ENCODE data around the gene KCNMA1. TPM values are rescaled to one million over a fixed set of nuclear protein-coding genes. Genes with fewer than 3 reads are reported as not detected.

KCNMA1 gene
- total and polyA plus RNA-seq, 3 donors from 2014 or later = 13.6 to 36.1 (median 24.7) TPM

GRCh38 chr10:77463967-77464745 lies 173.5 kb downstream of the KCNMA1 start:
- Histone ChIP-seq H3K9me3 (no peaks in the 10 kb centered on the region), H3K27me3 (no peaks in the 10 kb centered on the region), H3K36me3 (ENCODE audit: low read depth, missing control alignments) (no peaks in the 10 kb centered on the region), H3K27ac (no peak overlapping the region), H3K4me3 (no peak overlapping the region), H3K4me1 (peaks cover 4% of the 10 kb centered on the region)
- no peak for DNase-seq
- 85 to 88% methylated on average over 9 of the region's 9 CpGs for WGBS, 2 donors
- intact Hi-C loops (cut with DNase I; ENCODE audit: low total_unique reads) = no loop called here
- TF ChIP-seq, protein P1, sequence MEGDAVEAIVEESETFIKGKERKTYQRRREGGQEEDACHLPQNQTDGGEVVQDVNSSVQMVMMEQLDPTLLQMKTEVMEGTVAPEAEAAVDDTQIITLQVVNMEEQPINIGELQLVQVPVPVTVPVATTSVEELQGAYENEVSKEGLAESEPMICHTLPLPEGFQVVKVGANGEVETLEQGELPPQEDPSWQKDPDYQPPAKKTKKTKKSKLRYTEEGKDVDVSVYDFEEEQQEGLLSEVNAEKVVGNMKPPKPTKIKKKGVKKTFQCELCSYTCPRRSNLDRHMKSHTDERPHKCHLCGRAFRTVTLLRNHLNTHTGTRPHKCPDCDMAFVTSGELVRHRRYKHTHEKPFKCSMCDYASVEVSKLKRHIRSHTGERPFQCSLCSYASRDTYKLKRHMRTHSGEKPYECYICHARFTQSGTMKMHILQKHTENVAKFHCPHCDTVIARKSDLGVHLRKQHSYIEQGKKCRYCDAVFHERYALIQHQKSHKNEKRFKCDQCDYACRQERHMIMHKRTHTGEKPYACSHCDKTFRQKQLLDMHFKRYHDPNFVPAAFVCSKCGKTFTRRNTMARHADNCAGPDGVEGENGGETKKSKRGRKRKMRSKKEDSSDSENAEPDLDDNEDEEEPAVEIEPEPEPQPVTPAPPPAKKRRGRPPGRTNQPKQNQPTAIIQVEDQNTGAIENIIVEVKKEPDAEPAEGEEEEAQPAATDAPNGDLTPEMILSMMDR (IDR thresholded peaks at IDR 0.05) = no peak
- TF ChIP-seq POLR2A (IDR thresholded peaks at IDR 0.05) = no peak

DNA sequence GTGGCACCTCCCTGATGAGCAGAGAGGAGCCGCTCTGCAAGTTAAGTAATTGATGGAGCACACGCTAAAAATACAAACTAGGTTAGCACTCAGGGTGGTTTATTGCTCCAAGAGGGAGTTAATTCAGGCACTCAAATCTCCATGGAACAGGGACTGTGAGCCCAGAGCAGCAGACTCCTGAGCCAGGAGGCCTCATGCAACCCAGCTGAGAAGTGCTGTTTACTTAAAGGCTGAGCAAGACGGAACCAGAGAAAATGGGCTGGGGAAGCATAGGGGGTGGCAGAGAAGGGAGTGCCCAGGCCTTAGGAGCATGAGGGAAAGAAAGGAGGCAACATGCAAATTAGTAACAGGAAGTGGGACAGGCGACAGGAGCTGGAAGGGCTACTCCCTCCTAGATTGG lies 174.1 kb downstream of the KCNMA1 start:
- H3K9me3 ChIP-seq = no peaks in the 10 kb centered on the region
- no peak overlapping the region for H3K4me3 ChIP-seq
- H3K36me3 ChIP-seq (ENCODE audit: low read depth, missing control alignments) = no peaks in the 10 kb centered on the region
- H3K27me3 ChIP-seq = no peaks in the 10 kb centered on the region
- peaks cover 4% of the 10 kb centered on the region for H3K4me1 ChIP-seq
- 65 to 76% methylated on average over 4 of the region's 4 CpGs for WGBS, 2 donors
- no peak overlapping the region for H3K27ac ChIP-seq
- intact Hi-C loops (cut with DNase I; ENCODE audit: low total_unique reads) = no loop called here
- no peak for DNase-seq
- TF ChIP-seq POLR2A (IDR thresholded peaks at IDR 0.05) = no peak
- TF ChIP-seq, protein P1 (IDR thresholded peaks at IDR 0.05) = no peak

DNA sequence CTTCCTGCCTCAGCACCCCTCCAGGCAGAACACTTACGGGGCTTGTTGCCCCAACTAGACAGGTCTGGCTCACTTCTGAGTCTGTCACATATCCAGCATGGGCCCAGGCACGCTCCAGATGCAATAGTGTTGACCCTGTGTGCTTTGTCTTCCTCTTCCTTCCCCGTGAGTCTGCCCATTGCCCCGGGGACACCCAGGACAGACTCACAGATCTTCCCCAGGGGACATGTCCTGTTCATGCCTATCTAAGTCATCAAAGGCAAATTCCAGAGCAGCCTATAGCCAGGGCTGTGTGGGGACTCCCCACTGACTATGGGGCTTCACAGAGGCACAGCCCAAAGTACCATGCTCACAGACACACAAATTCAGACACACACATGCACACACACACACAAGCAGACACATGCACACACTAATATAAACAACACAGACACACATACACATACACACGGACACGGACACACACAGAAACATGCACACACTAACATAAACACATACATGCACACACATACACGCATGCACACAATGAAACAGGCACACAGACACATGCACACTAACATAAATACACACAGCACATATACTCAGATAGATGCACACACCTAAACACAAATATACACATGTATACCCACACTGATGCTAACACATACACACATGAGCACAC lies 175.8 kb downstream of the KCNMA1 start:
- Histone ChIP-seq H3K36me3 (ENCODE audit: low read depth, missing control alignments) (no peaks in the 10 kb centered on the region), H3K27me3 (no peaks in the 10 kb centered on the region), H3K4me1 (no peaks in the 10 kb centered on the region), H3K27ac (no peak overlapping the region), H3K4me3 (no peak overlapping the region), H3K9me3 (no peaks in the 10 kb centered on the region)
- 92 to 94% methylated on average over 7 of the region's 7 CpGs for WGBS, 2 donors
- intact Hi-C loops (cut with DNase I; ENCODE audit: low total_unique reads) = no loop called here
- no peak for DNase-seq
- TF ChIP-seq POLR2A (IDR thresholded peaks at IDR 0.05) = no peak
- TF ChIP-seq, protein P1 (IDR thresholded peaks at IDR 0.05) = no peak

DNA sequence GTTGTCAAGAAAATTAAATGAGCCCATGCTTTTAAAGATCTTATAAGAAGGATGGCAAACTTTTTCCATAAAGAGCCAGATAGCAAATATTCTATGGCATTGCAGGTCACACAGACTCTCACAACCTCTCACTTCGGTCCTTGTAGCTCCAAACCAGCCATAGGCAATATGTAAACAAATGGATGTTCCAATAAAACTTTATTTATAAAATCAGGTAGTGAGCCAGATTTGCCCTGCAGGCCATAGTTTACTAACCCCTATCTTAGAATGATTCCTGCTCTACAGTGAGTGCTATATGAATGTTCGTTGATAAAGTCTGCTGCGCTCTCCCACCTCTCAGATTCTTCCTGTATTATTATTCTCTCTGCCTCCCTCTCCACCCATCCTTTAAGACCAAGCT lies 177.7 kb downstream of the KCNMA1 start:
- Histone ChIP-seq H3K36me3 (ENCODE audit: low read depth, missing control alignments) (no peaks in the 10 kb centered on the region), H3K27me3 (no peaks in the 10 kb centered on the region), H3K4me1 (no peaks in the 10 kb centered on the region), H3K9me3 (no peaks in the 10 kb centered on the region), H3K4me3 (no peak overlapping the region), H3K27ac (no peak overlapping the region)
- DNase-seq = no peak
- intact Hi-C loops (cut with DNase I; ENCODE audit: low total_unique reads) = no loop called here
- 93 to 97% methylated on average over 3 of the region's 3 CpGs for WGBS, 2 donors
- no peak for TF ChIP-seq POLR2A (IDR thresholded peaks at IDR 0.05)
- TF ChIP-seq, protein P1 (IDR thresholded peaks at IDR 0.05) = no peak
